GDM1 (cell line): ENCODE measurements around the gene RXFP3.
"Not testable (repeated sequence)": the region's sequence is repeated elsewhere in the genome, so short reads cannot be mapped to it uniquely, and the experiment has no call there.

Source experiments
- DNase-seq: peaks from one replicate; lab custom pipeline; 2025; lab: John Stamatoyannopoulos, UW

Gene RXFP3

GRCh38 chr5:33936004-33936380, 194 bp upstream of the RXFP3 start:
- DNase-seq: no peak

GRCh38 chr5:33937017-33937706, 976 bp downstream of the RXFP3 start:
- no peak for DNase-seq

GRCh38 chr5:33937707-33938506, 1.7 kb downstream of the RXFP3 start:
- DNase-seq: no peak

- DNase-seq: no peak
These were observed 2.3 kb downstream of the RXFP3 start for GRCh38 chr5:33938507-33938796.

- no peak for DNase-seq
These were observed 2.7 kb downstream of the RXFP3 start for GRCh38 chr5:33938881-33939280.

GRCh38 chr5:33939556-33940262, 3.5 kb downstream of the RXFP3 start:
- DNase-seq: no peak

GRCh38 chr5:33941090-33941489, 4.9 kb downstream of the RXFP3 start:
- DNase-seq: no peak

GRCh38 chr5:33944543-33945132, 8.5 kb downstream of the RXFP3 start:
- no peak for DNase-seq

GRCh38 chr5:33952175-33952574, 16.0 kb downstream of the RXFP3 start:
- DNase-seq: not testable (repeated sequence)

- no peak for DNase-seq
These were observed 21.5 kb downstream of the RXFP3 start for GRCh38 chr5:33957577-33958150.

- no peak for DNase-seq
These were observed 22.0 kb downstream of the RXFP3 start for GRCh38 chr5:33958176-33958575.

- DNase-seq: no peak
These were observed 28.0 kb downstream of the RXFP3 start for GRCh38 chr5:33964132-33964700.

- DNase-seq: no peak
These were observed 30.6 kb downstream of the RXFP3 start for GRCh38 chr5:33966805-33967204.

- DNase-seq: no peak
These were observed 32.2 kb downstream of the RXFP3 start for GRCh38 chr5:33968211-33969005.

GRCh38 chr5:33969572-33970452, 33.6 kb downstream of the RXFP3 start:
- no peak for DNase-seq

- DNase-seq: no peak
These were observed 37.1 kb downstream of the RXFP3 start for GRCh38 chr5:33973271-33973670.

GRCh38 chr5:33975852-33976251, 39.7 kb downstream of the RXFP3 start:
- DNase-seq: no peak

- no peak for DNase-seq
These were observed 40.1 kb downstream of the RXFP3 start for GRCh38 chr5:33976307-33976706.

- no peak for DNase-seq
These were observed 42.1 kb downstream of the RXFP3 start for GRCh38 chr5:33978306-33978705.

- DNase-seq: no peak
These were observed 43.8 kb downstream of the RXFP3 start for GRCh38 chr5:33980030-33980429.
